Measurements from ENCODE around the gene ACSS2. TPM values are rescaled to one million over a fixed set of nuclear protein-coding genes. Genes with fewer than 3 reads are reported as not detected.
"Not testable (repeated sequence)": the region's sequence is repeated elsewhere in the genome, so short reads cannot be mapped to it uniquely, and the experiment has no call there.

ACSS2 gene
- total RNA-seq, 2 donors from 2014 or later: 37.4 to 44.2 TPM

DNA sequence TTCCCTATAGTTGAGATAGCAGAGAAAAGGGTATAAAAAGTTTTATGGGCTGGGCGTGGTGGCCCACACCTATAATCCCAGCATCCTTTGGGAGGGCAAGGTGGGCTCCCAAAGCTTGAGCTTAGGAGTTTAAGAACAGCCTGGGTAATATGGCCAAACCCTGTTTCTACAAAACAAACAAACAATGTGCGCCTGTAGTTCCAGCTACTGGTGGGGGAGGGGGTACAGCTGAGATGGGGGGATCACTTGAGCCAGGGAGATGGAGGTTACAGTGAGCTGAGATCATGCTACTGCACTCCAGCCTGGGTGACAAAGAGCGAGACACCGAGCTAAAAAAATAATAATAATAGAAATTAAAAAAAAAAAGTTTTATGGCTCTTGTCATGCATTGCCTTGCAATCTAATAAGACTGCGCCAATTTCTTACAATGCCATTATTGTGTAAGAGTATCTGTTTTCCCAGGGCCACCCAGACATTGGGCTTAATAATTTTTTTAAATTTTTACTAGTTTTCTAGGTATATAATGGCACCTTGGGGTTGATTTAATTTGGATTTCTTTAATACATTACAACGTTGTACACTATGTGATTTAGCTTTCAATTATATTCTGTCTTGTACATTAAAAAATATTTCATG is 3.9 kb downstream of the ACSS2 start:
- DNase-seq (ENCODE audit: low spot score): no peak
- Histone ChIP-seq H3K27me3 (replicated peaks; ENCODE audit: insufficient read depth) (no peaks in the 10 kb centered on the region), H3K4me3 (no peak overlapping the region), H3K36me3 (no peaks in the 10 kb centered on the region), H3K9me3 (no peaks in the 10 kb centered on the region), H3K27ac (no peak overlapping the region), H3K4me1 (replicated peaks) (no peaks in the 10 kb centered on the region)
- WGBS: 78% methylated on average over 6 of the region's 6 CpGs
- intact Hi-C loops (cut with DNase I): no loop called here
- TF ChIP-seq POLR2AphosphoS5 (IDR thresholded peaks at IDR 0.05) (no peak), POLR2A (IDR thresholded peaks at IDR 0.05) (no peak)
- TF ChIP-seq, protein P1, sequence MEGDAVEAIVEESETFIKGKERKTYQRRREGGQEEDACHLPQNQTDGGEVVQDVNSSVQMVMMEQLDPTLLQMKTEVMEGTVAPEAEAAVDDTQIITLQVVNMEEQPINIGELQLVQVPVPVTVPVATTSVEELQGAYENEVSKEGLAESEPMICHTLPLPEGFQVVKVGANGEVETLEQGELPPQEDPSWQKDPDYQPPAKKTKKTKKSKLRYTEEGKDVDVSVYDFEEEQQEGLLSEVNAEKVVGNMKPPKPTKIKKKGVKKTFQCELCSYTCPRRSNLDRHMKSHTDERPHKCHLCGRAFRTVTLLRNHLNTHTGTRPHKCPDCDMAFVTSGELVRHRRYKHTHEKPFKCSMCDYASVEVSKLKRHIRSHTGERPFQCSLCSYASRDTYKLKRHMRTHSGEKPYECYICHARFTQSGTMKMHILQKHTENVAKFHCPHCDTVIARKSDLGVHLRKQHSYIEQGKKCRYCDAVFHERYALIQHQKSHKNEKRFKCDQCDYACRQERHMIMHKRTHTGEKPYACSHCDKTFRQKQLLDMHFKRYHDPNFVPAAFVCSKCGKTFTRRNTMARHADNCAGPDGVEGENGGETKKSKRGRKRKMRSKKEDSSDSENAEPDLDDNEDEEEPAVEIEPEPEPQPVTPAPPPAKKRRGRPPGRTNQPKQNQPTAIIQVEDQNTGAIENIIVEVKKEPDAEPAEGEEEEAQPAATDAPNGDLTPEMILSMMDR (IDR thresholded peaks at IDR 0.05): no peak

DNA sequence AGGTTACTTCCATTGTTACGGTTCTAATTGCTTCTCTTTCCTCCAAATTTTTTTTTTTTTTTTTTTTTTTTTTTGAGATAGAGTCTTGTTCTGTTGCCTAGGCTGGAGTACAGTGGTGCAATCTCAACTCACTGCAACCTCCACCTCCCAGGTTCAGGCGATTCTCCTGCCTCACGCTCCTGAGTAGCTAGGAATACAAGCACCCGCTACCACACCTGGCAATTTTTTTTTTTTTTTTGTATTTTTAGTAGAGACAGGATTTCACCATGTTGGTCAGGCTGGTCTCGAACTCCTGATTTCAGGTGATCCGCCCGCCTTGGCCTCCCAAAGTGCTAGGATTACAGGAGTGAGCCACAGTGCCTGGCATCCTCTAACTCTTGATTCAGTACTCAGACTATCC is 4.6 kb downstream of the ACSS2 start:
- WGBS: 91% methylated on average over 7 of the region's 7 CpGs
- H3K36me3 ChIP-seq; H3K27me3 ChIP-seq (replicated peaks; ENCODE audit: insufficient read depth); H3K4me3 ChIP-seq; H3K9me3 ChIP-seq; intact Hi-C loops (cut with DNase I); H3K27ac ChIP-seq; H3K4me1 ChIP-seq (replicated peaks); DNase-seq (ENCODE audit: low spot score): not testable (repeated sequence)

DNA sequence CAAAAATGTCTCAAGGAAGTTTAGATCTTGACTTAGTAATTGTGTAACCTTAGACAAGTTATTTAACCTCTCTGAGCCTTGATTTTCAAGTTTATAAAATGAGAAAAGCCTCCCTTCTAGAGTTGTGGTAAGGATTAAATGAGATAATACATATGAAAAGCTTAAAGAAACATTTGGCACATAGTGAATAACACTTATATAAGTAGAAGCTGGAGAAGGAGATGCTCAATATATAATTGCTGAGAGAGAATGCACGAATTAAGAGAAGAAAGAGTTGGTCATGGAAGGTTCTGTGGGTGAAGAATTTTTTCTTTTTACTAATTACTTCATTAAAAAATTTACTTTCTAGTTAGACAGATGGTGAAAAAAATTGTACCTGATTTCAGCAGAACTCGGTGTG is 5.3 kb downstream of the ACSS2 start:
- 71% methylated on average over 2 of the region's 2 CpGs for WGBS
- Histone ChIP-seq H3K9me3 (no peaks in the 10 kb centered on the region), H3K4me1 (replicated peaks) (no peaks in the 10 kb centered on the region), H3K27me3 (replicated peaks; ENCODE audit: insufficient read depth) (no peaks in the 10 kb centered on the region), H3K36me3 (no peaks in the 10 kb centered on the region), H3K4me3 (no peak overlapping the region), H3K27ac (no peak overlapping the region)
- intact Hi-C loops (cut with DNase I): no loop called here
- TF ChIP-seq POLR2AphosphoS5 (IDR thresholded peaks at IDR 0.05) (no peak), POLR2A (IDR thresholded peaks at IDR 0.05) (no peak)
- TF ChIP-seq, protein P1 (IDR thresholded peaks at IDR 0.05): no peak
- no peak for DNase-seq (ENCODE audit: low spot score)

DNA sequence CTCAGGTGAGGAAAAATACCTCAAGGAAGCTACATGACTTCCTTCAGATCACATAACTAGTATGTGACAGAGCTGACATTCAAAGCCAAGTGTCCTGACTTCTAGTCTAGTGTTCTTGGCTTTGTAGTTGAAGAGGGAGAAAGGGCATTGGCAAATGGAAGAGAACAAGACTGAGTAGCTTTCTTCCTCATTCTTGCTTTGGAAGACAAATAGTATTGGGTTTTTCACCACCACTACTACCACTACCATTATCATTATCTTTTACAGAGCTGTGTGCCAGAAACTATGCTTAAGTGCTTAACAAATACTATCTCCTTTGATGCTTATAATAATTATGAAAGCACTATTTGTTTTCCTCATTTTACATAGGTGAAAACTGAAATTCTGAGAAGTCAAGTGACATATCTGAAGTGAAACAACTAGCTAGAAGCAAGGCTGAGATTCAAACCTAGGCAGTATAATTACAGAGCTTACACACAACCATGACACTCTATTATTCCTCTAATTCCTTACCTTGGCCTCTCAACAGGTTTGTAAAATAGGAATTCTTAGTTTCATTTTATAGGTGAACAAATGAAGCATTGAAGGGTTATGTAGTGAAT is 6.8 kb downstream of the ACSS2 start:
- no peaks in the 10 kb centered on the region for H3K36me3 ChIP-seq
- H3K9me3 ChIP-seq: no peaks in the 10 kb centered on the region
- H3K4me1 ChIP-seq (replicated peaks): no peaks in the 10 kb centered on the region
- H3K4me3 ChIP-seq: no peak overlapping the region
- TF ChIP-seq POLR2A (IDR thresholded peaks at IDR 0.05) (no peak), POLR2AphosphoS5 (IDR thresholded peaks at IDR 0.05) (no peak)
- TF ChIP-seq, protein P1 (IDR thresholded peaks at IDR 0.05): no peak
- no peak for DNase-seq (ENCODE audit: low spot score)
- H3K27me3 ChIP-seq (replicated peaks; ENCODE audit: insufficient read depth): no peaks in the 10 kb centered on the region
- no peak overlapping the region for H3K27ac ChIP-seq
- intact Hi-C loops (cut with DNase I): no loop called here

DNA sequence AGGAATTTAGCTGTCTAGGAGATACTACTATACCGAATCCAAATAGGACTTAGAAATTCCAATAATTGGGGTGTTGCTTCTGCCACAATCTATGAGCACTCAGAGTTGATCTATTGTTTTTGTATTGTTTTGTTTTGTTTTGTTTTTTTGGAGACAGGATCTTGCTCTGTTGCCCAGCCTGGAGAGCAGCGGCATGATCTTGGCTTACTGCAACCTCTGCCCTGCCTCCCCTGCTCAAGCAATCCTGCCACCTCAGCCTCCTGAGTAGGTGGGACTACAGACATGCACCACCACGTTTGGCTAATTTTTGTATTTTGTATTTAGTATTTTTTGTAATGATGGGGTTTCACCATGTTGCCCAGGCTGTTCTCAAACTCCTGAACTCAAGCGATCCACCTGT is 7.4 kb downstream of the ACSS2 start:
- H3K9me3 ChIP-seq: no peaks in the 10 kb centered on the region
- no peak for DNase-seq (ENCODE audit: low spot score)
- TF ChIP-seq POLR2A (IDR thresholded peaks at IDR 0.05): no peak
- TF ChIP-seq, protein P1 (IDR thresholded peaks at IDR 0.05): no peak
- no peak for TF ChIP-seq POLR2AphosphoS5 (IDR thresholded peaks at IDR 0.05)
- no peaks in the 10 kb centered on the region for H3K36me3 ChIP-seq
- WGBS: 90% methylated on average over 4 of the region's 4 CpGs
- H3K4me3 ChIP-seq: no peak overlapping the region
- H3K27ac ChIP-seq: no peak overlapping the region
- H3K4me1 ChIP-seq (replicated peaks): no peaks in the 10 kb centered on the region
- intact Hi-C loops (cut with DNase I): no loop called here
- no peaks in the 10 kb centered on the region for H3K27me3 ChIP-seq (replicated peaks; ENCODE audit: insufficient read depth)
